Glutamatergic neuron (in vitro differentiated cells): ENCODE measurements around the gene BBS7. TPM values are rescaled to one million over a fixed set of nuclear protein-coding genes. Genes with fewer than 3 reads are reported as not detected.

Source experiments
- DNase-seq: peaks from one replicate; pipeline ENCODE4 v3.0.0; 2022
- H3K27ac Mint-ChIP-seq: one replicate; pipeline ENCODE4 v1.8.0; 2020; ENCODE audit warnings: mild to moderate bottlenecking, mixed read lengths, inconsistent platforms; ENCODE audit not compliant: unreplicated experiment
- H3K27me3 Mint-ChIP-seq: one replicate; pipeline ENCODE4 v1.8.0; 2020; ENCODE audit warnings: mild to moderate bottlenecking, moderate library complexity, mixed read lengths, inconsistent platforms; ENCODE audit not compliant: unreplicated experiment
- H3K36me3 Mint-ChIP-seq: one replicate; pipeline ENCODE4 v1.8.0; 2020; ENCODE audit warnings: mild to moderate bottlenecking, mixed read lengths, inconsistent platforms; ENCODE audit not compliant: unreplicated experiment
- H3K4me1 Mint-ChIP-seq: one replicate; pipeline ENCODE4 v1.8.0; 2020; ENCODE audit warnings: mild to moderate bottlenecking, low read depth, mixed read lengths, inconsistent platforms; ENCODE audit not compliant: unreplicated experiment
- H3K4me3 Mint-ChIP-seq: one replicate; pipeline ENCODE4 v1.8.0; 2020; ENCODE audit warnings: mild to moderate bottlenecking, mixed read lengths, inconsistent platforms; ENCODE audit not compliant: unreplicated experiment
- H3K9me3 Mint-ChIP-seq: one replicate; pipeline ENCODE4 v1.8.0; 2020; ENCODE audit warnings: mild to moderate bottlenecking, moderate library complexity, mixed read lengths, inconsistent platforms; ENCODE audit not compliant: unreplicated experiment
- CTCF ChIP-seq: fragments of 200-600 bp; sonication (generic); IDR thresholded peaks from one replicate; pipeline ENCODE4 v1.5.0; 2021; ENCODE audit not compliant: partially characterized antibody, unreplicated experiment
- total RNA-seq: library from RNA; stranded (reverse); fragmentation: NEBNext Ultra II Directional; extraction: Animal tissue kit (Norgen Biotek cat#: 25700); gene quantifications from one replicate; pipeline ENCODE4 v1.2.1, GENCODE V29; 2021; ENCODE audit not compliant: unreplicated experiment

BBS7 gene
- total RNA-seq, 1 donor from 2014 or later: 49.8 TPM

DNA sequence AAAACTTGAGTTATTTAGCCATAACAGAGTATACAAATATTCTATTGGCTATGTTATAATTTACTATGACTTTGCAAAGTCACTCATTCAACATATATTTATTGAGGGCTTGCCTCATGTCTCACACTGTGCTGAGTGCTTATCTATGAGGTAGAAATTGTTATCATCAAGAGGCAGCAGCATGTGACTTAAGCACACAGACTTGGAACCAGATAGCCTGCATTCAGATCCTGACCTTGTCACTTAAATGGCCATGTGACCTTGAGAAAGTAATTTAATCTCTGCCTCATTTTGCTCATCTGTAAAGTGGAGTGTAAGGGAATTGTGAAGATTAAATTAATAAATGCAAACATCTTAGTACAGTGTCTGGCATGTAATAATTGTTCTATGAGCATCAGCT is 79.3 kb downstream of the BBS7 start:
- Mint-ChIP-seq H3K9me3 (no peaks in the 10 kb centered on the region), H3K4me3 (no peak overlapping the region), H3K27ac (no peak overlapping the region), H3K4me1 (peaks cover 11% of the 10 kb centered on the region), H3K27me3 (no peaks in the 10 kb centered on the region), H3K36me3 (no peaks in the 10 kb centered on the region)
- DNase-seq: no peak
- no peak for TF ChIP-seq CTCF

DNA sequence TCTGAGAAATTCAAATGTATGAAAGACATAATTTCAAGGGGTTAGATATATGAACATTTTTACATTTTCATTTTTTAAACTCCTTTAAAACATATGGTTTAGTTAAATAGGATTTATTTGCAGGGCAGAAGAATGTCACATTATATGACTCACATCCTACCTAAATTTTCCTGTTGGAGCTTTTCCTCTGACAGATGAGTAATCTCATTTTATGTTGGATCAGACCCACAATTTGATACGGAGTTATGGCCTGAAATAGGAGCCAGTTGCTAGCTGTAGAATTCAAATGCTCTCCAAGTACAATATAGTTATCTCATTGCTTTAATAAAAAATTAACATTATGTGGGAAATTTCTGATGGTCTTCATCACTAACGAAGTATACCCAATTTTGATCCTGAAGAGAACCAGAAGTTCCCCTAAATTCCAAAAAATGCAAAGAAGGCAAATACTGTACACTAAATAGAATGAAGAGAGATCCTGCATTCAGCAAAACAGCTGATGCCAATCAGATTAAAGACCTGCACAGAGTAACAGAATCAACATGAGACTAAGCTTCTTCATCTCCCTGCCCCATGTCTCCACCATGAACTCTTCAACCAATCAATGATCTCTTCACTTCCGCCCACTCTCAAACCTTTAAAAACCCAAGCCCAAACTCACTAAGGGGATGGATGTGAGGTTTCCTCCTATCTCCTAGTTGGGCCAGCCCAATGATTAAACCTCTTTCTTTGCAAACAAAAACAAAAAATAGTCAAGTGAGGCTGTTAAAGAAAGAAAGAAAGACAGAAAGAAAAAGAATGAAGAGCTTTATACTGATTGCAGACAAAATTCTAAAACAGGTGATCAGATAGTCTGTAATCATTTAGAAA is 80.1 kb downstream of the BBS7 start:
- Mint-ChIP-seq H3K9me3 (no peaks in the 10 kb centered on the region), H3K4me3 (no peak overlapping the region), H3K27me3 (no peaks in the 10 kb centered on the region), H3K27ac (no peak overlapping the region), H3K36me3 (no peaks in the 10 kb centered on the region), H3K4me1 (peaks cover 8% of the 10 kb centered on the region)
- DNase-seq: no peak
- TF ChIP-seq CTCF: no peak

DNA sequence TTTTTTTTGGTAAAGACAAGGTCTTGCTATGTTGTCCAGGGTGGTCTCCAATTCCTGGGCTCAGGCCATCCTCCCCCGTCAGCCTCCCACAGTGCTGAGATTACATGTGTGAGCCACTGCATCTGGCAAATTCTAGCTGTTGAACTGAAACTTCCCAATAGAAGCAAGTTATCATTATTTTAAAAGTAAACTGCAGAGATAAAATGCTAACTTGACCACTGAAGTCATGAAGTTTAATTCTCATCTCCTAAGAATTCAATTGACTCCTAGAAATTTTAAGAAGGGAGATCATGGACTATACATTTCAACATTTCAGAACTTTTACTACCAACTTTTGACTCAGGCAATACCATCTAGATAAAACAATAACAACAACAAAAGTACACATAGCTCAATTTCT is 80.8 kb downstream of the BBS7 start:
- H3K4me1 Mint-ChIP-seq: peaks cover 3% of the 10 kb centered on the region
- H3K27ac Mint-ChIP-seq: no peak overlapping the region

DNA sequence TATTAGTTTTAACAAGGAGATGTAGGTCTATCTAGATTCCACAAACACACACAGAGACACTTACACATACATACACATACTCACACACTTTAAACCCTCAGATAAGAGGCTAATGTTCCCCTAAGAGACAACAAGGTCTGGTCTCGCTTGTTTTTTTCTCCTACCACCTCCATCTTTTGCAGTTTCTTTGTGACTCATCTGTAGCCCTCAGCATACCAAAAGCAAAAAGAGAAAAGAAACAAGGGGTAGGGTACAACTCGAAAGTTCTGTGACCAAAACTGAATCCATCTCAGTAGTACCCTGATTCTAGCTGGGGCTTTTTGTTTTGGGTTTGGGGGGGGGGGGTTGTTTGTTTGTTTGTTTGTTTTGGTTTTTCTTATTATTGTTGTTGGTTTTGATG is 81.4 kb downstream of the BBS7 start:
- Mint-ChIP-seq H3K4me3 (no peak overlapping the region), H3K4me1 (no peaks in the 10 kb centered on the region), H3K27me3 (no peaks in the 10 kb centered on the region), H3K36me3 (no peaks in the 10 kb centered on the region), H3K27ac (no peak overlapping the region), H3K9me3 (no peaks in the 10 kb centered on the region)
- TF ChIP-seq CTCF: no peak
- DNase-seq: no peak

More for the DNA sequence above, 80.8 kb downstream of the BBS7 start:
- Mint-ChIP-seq H3K27me3 (no peaks in the 10 kb centered on the region), H3K4me3 (no peak overlapping the region), H3K36me3 (no peaks in the 10 kb centered on the region), H3K9me3 (no peaks in the 10 kb centered on the region)
- no peak for DNase-seq
- no peak for TF ChIP-seq CTCF

GRCh38 chr4:121786221-121786620 is 84.1 kb downstream of the BBS7 start:
- Mint-ChIP-seq H3K4me1 (no peaks in the 10 kb centered on the region), H3K27ac (no peak overlapping the region), H3K36me3 (no peaks in the 10 kb centered on the region), H3K9me3 (no peaks in the 10 kb centered on the region), H3K27me3 (no peaks in the 10 kb centered on the region), H3K4me3 (no peak overlapping the region)
- TF ChIP-seq CTCF: no peak
- DNase-seq: no peak
